Activated CD4-positive, alpha-beta T cell treated with anti-CD3 and anti-CD28 coated beads, Interleukin-2, amount 10 ng/mL, durations not matched to agents 24 days and 14 days (primary cell): ENCODE data around the gene LIN9. TPM values are rescaled to one million over a fixed set of nuclear protein-coding genes. Genes with fewer than 3 reads are reported as not detected.
"Not testable (repeated sequence)": the region's sequence is repeated elsewhere in the genome, so short reads cannot be mapped to it uniquely, and the experiment has no call there.

ENCODE experiments used
- DNase-seq: peaks from one replicate; pipeline ENCODE4 v3.0.0; 2022
- H3K27ac Mint-ChIP-seq: one replicate; pipeline ENCODE4 v1.8.0; 2022; ENCODE audit warnings: mild to moderate bottlenecking, mixed read lengths
- H3K27me3 Mint-ChIP-seq: one replicate; pipeline ENCODE4 v1.8.0; 2022; ENCODE audit warnings: mixed read lengths
- H3K36me3 Mint-ChIP-seq: one replicate; pipeline ENCODE4 v1.8.0; 2022; ENCODE audit warnings: low read depth, mild to moderate bottlenecking, mixed read lengths
- H3K4me1 Mint-ChIP-seq: one replicate; pipeline ENCODE4 v1.8.0; 2021; ENCODE audit warnings: mixed read lengths
- H3K4me3 Mint-ChIP-seq: one replicate; pipeline ENCODE4 v1.8.0; 2022; ENCODE audit warnings: mild to moderate bottlenecking, moderate library complexity, mixed read lengths
- H3K9me3 Mint-ChIP-seq: one replicate; pipeline ENCODE4 v1.8.0; 2021; ENCODE audit warnings: mixed read lengths
- intact Hi-C: fragments of 100-400 bp; cut with micrococcal nuclease; formaldehyde crosslinking; loops from one replicate; pipeline ENCODE4 v1.15.1; 2023
- total RNA-seq: library from RNA; stranded (reverse); gene quantifications from 2 replicates; pipeline ENCODE4 v1.2.3, GENCODE V29; 2022

LIN9 gene
- total RNA-seq, 1 donor from 2014 or later = 10.5 TPM

GRCh38 chr1:226276987-226277386, 32.0 kb downstream of the LIN9 start:
- no peak overlapping the region for H3K27ac Mint-ChIP-seq
- H3K9me3 Mint-ChIP-seq = no peaks in the 10 kb centered on the region
- no peaks in the 10 kb centered on the region for H3K4me1 Mint-ChIP-seq
- peaks cover 12% of the 10 kb centered on the region for H3K36me3 Mint-ChIP-seq
- DNase-seq = no peak
- no peak overlapping the region for H3K4me3 Mint-ChIP-seq
- intact Hi-C loops = no loop called here
- H3K27me3 Mint-ChIP-seq = no peaks in the 10 kb centered on the region

DNA sequence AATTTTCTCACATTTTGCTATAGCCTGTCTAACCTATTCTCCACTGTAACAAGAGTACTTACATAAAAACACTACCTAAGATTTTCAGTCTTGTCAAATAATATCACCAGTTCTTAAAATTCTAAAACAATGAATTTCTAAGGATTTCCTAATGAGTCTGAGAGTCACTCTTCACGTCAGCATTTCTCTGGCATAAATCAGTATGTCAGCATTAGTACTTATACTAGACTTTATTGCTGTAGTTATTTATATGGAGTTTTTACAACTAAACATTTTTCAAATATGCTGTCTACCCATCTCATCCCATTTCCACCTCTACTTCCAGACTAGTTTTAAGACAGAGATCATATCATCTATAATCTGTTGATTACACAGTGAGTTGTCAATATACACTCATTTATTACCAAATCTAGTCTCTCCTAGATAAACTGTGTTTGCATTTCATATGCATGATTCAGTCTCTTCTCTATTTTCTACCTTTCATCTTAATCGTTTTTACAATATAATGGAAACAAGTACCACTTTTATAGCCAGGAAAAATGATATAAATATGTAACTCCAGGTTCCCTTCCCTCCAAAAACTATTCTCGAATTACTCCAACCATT, 32.8 kb downstream of the LIN9 start:
- Mint-ChIP-seq H3K27ac (no peak overlapping the region), H3K4me3 (no peak overlapping the region), H3K9me3 (no peaks in the 10 kb centered on the region), H3K36me3 (peaks cover 10% of the 10 kb centered on the region), H3K4me1 (no peaks in the 10 kb centered on the region), H3K27me3 (no peaks in the 10 kb centered on the region)
- DNase-seq = no peak
- intact Hi-C loops = no loop called here

GRCh38 chr1:226274138-226274537, 34.8 kb downstream of the LIN9 start:
- no peak overlapping the region for H3K27ac Mint-ChIP-seq
- no peak overlapping the region for H3K4me3 Mint-ChIP-seq
- DNase-seq = no peak
- intact Hi-C loops = no loop called here
- peaks cover 13% of the 10 kb centered on the region for H3K36me3 Mint-ChIP-seq
- no peaks in the 10 kb centered on the region for H3K4me1 Mint-ChIP-seq
- no peaks in the 10 kb centered on the region for H3K27me3 Mint-ChIP-seq
- H3K9me3 Mint-ChIP-seq = no peaks in the 10 kb centered on the region

- DNase-seq, H3K27me3 Mint-ChIP-seq, H3K9me3 Mint-ChIP-seq, H3K4me3 Mint-ChIP-seq, intact Hi-C loops, H3K27ac Mint-ChIP-seq, H3K4me1 Mint-ChIP-seq: not testable (repeated sequence)
- H3K36me3 Mint-ChIP-seq = peaks cover 17% of the 10 kb centered on the region
Observed at GRCh38 chr1:226272233-226272902, 36.6 kb downstream of the LIN9 start.

DNA sequence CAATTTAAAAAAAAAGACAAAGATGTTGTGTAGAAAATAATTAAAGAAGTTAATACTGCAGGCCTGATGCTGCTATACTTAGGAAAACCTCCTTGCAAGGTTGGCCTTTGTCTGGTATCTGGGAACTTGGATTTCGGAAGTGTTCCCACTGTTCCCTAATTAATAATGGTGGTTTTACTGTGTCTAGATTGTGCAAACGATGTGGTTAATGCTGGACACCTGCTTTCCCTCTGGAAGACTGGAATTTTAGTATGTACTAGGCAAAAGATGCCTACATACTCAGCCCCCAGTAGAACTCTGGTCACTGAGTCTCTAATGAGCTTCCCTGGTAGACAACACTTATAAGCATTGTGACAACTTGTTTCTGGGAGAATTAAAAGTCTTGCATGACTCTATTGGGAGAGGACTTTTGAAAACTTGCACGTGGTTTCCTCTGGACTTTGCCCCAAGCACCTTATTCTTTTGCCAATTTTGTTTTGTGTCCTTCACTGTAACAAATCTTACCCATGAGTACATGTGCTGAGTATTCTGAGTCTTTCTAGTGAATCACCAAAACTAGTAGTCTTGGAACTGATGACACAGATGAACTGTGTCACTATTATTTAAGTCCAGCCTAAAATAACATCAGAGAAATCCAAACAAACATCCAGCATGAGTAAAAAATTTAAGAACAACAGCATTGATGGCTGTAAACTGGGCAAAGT, 40.4 kb downstream of the LIN9 start:
- peaks cover 16% of the 10 kb centered on the region for H3K36me3 Mint-ChIP-seq
- H3K4me3 Mint-ChIP-seq = no peak overlapping the region
- intact Hi-C loops = no loop called here
- H3K27ac Mint-ChIP-seq = no peak overlapping the region
- H3K4me1 Mint-ChIP-seq = no peaks in the 10 kb centered on the region
- no peaks in the 10 kb centered on the region for H3K9me3 Mint-ChIP-seq
- DNase-seq = no peak
- no peaks in the 10 kb centered on the region for H3K27me3 Mint-ChIP-seq

DNA sequence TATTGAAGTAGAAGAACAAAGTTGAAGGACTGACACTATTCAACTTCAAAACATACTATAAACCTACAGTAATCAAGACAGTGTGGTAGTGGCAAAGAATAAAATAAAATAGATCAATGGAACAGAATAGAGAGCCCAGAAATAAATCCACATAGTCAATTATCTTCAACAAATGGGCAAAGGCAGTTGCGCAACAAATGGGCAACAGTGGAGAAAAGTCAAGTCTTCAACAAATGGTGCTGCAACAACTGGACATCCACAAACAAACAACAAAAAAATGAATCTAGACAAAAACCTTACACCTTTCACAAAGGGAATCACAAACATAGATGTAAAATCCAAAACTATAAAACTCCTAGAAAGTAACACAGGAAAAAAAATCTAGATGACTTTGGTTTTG, 47.1 kb downstream of the LIN9 start:
- DNase-seq = no peak
- Mint-ChIP-seq H3K9me3 (peaks cover 20% of the 10 kb centered on the region), H3K4me1 (no peaks in the 10 kb centered on the region), H3K27me3 (no peaks in the 10 kb centered on the region), H3K27ac (no peak overlapping the region), H3K4me3 (no peak overlapping the region), H3K36me3 (peaks cover 53% of the 10 kb centered on the region)
- intact Hi-C loops = no loop called here

DNA sequence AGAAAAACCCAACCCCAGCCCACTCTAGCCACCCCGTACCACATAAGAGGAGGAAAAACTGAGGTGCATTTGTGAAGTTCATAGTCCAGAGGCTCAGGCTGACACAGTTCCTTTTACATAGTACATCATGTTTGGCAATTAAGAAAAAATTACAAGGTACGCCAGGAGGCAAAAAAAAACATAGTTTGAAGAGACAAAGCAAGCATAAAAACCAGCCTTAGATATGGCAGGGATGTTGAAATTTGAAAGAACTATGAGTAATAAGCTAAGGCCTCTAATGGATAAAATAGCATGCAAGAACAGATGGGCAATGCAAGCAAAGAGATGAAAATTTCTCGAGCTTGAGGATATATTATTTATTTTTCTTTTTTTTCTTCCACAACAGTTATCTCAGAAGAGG, 53.6 kb downstream of the LIN9 start:
- Mint-ChIP-seq H3K36me3 (peaks cover 18% of the 10 kb centered on the region), H3K9me3 (peaks cover 8% of the 10 kb centered on the region), H3K4me3 (no peak overlapping the region), H3K4me1 (no peaks in the 10 kb centered on the region), H3K27me3 (no peaks in the 10 kb centered on the region), H3K27ac (no peak overlapping the region)
- no peak for DNase-seq
- intact Hi-C loops = no loop called here

DNA sequence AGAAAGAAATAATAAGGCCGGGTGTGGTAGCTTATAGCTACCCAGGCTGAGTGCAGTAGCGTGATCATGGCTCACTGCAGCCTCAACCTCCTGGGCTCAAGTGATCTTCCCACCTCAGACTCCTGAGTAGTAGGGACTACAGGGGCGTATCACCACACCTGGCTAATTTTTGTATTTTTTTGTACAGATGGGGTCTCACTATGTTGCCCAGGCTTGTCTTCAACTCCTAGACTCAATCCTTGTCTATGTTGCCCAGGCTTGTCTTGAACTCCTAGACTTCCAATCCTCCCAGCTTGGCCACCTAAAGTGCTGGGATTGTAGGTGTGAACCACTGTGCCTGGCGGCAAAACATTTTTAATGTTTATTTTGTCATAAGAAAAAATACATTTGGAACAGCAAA, 55.0 kb downstream of the LIN9 start:
- H3K36me3 Mint-ChIP-seq = peaks cover 5% of the 10 kb centered on the region
- no peaks in the 10 kb centered on the region for H3K9me3 Mint-ChIP-seq
- no peak overlapping the region for H3K4me3 Mint-ChIP-seq
- H3K4me1 Mint-ChIP-seq = no peaks in the 10 kb centered on the region
- DNase-seq = no peak
- intact Hi-C loops = no loop called here
- no peak overlapping the region for H3K27ac Mint-ChIP-seq
- no peaks in the 10 kb centered on the region for H3K27me3 Mint-ChIP-seq

DNA sequence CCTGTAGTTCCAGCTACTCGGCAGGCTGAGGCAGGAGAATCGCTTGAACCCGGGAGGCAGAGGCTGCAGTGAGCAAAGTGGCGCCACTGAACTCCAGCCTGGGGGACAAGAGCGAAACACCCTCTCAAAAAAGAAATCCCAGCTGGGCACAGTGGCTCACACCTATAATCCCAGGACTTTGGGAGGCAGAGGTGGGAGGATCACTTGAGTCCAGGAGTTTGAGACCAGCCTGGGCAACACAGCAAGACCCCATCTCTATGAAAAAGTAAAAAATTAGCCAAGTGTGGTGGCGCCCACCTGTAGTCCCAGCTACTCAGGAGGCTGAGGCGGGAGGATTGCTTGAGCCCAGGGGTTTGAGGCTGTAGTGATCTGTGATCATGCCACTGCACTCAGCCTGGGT, 56.1 kb downstream of the LIN9 start:
- H3K27me3 Mint-ChIP-seq, DNase-seq, H3K27ac Mint-ChIP-seq, H3K4me1 Mint-ChIP-seq, H3K4me3 Mint-ChIP-seq, H3K9me3 Mint-ChIP-seq, H3K36me3 Mint-ChIP-seq, intact Hi-C loops: not testable (repeated sequence)

- H3K9me3 Mint-ChIP-seq = no peaks in the 10 kb centered on the region
Observed at GRCh38 chr1:226250511-226250910, 58.5 kb downstream of the LIN9 start.

GRCh38 chr1:226248796-226249195, 60.2 kb downstream of the LIN9 start:
- H3K27ac Mint-ChIP-seq = no peak overlapping the region
- intact Hi-C loops = no loop called here
- H3K9me3 Mint-ChIP-seq = no peaks in the 10 kb centered on the region
- H3K36me3 Mint-ChIP-seq = peaks cover 7% of the 10 kb centered on the region
- H3K4me1 Mint-ChIP-seq = no peaks in the 10 kb centered on the region
- H3K4me3 Mint-ChIP-seq = no peak overlapping the region
- no peaks in the 10 kb centered on the region for H3K27me3 Mint-ChIP-seq
- DNase-seq = no peak

More at GRCh38 chr1:226250511-226250910, 58.5 kb downstream of the LIN9 start:
- Mint-ChIP-seq H3K4me1 (no peaks in the 10 kb centered on the region), H3K27ac (no peak overlapping the region), H3K27me3 (no peaks in the 10 kb centered on the region), H3K36me3 (peaks cover 3% of the 10 kb centered on the region), H3K4me3 (no peak overlapping the region)
- DNase-seq = no peak
- intact Hi-C loops = no loop called here

GRCh38 chr1:226248091-226248490, 60.9 kb downstream of the LIN9 start:
- Mint-ChIP-seq H3K27me3 (no peaks in the 10 kb centered on the region), H3K4me1 (no peaks in the 10 kb centered on the region)

DNA sequence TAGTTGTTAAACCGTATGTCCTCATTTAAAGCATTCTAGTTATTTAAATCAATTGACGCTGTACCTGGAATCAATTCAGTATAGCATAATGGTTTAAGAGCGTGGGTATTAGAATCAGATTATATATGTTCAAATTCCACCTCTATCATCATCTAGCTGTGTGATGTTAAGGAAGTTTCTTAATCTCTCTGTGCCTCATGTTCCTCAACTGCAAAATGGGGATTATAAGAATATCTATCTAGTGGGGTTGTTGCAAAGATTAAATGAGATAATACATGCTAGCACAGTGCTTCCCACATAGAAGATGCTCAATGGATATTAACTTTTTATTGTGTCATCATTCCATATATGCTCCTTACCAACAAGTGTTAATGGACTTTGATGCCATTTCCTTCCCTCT, 69.5 kb downstream of the LIN9 start:
- Mint-ChIP-seq H3K36me3 (peaks cover 21% of the 10 kb centered on the region), H3K9me3 (no peaks in the 10 kb centered on the region), H3K4me3 (no peak overlapping the region), H3K27me3 (no peaks in the 10 kb centered on the region), H3K27ac (no peak overlapping the region), H3K4me1 (peaks cover 2% of the 10 kb centered on the region)
- intact Hi-C loops = no loop called here
- no peak for DNase-seq

More at GRCh38 chr1:226248091-226248490, 60.9 kb downstream of the LIN9 start:
- peaks cover 7% of the 10 kb centered on the region for H3K36me3 Mint-ChIP-seq
- no peak overlapping the region for H3K4me3 Mint-ChIP-seq
- no peak for DNase-seq
- no peak overlapping the region for H3K27ac Mint-ChIP-seq
- intact Hi-C loops = no loop called here
- H3K9me3 Mint-ChIP-seq = no peaks in the 10 kb centered on the region

GRCh38 chr1:226236826-226237225, 72.1 kb downstream of the LIN9 start:
- peaks cover 2% of the 10 kb centered on the region for H3K4me1 Mint-ChIP-seq

More at GRCh38 chr1:226236826-226237225, 72.1 kb downstream of the LIN9 start:
- Mint-ChIP-seq H3K36me3 (peaks cover 23% of the 10 kb centered on the region), H3K27ac (no peak overlapping the region), H3K9me3 (no peaks in the 10 kb centered on the region), H3K27me3 (no peaks in the 10 kb centered on the region), H3K4me3 (no peak overlapping the region)
- DNase-seq = no peak
- intact Hi-C loops = no loop called here
